HL-60/S4 treated with retinoic acid at 250 ng/mL for 4 days and 3 days (cell line): ENCODE data around the gene EMP1.

ENCODE experiments used
- in situ Hi-C: fragments of 300-500 bp; cut with MboI; formaldehyde crosslinking; loops from 2 replicates; pipeline ENCODE4 v1.7.0; 2022; ENCODE audit warnings: low sequenced_read_pairs

The EMP1 gene

GRCh38 chr12:13171921-13172859, 24.3 kb upstream of the EMP1 start:
- in situ Hi-C loops: no loop called here

GRCh38 chr12:13173012-13173932, 23.3 kb upstream of the EMP1 start:
- in situ Hi-C loops: no loop called here

- in situ Hi-C loops: no loop called here
These were observed 21.0 kb upstream of the EMP1 start for GRCh38 chr12:13175499-13175898.

- in situ Hi-C loops: no loop called here
These were observed 20.3 kb upstream of the EMP1 start for GRCh38 chr12:13176256-13176655.

GRCh38 chr12:13177373-13177772, 19.2 kb upstream of the EMP1 start:
- in situ Hi-C loops: no loop called here

GRCh38 chr12:13177906-13178305, 18.6 kb upstream of the EMP1 start:
- in situ Hi-C loops: no loop called here

- in situ Hi-C loops: no loop called here
These were observed 17.8 kb upstream of the EMP1 start for GRCh38 chr12:13178568-13179210.

GRCh38 chr12:13179211-13180074, 17.1 kb upstream of the EMP1 start:
- in situ Hi-C loops: no loop called here

GRCh38 chr12:13181375-13182070, 15.0 kb upstream of the EMP1 start:
- in situ Hi-C loops: no loop called here

- in situ Hi-C loops: no loop called here
These were observed 13.6 kb upstream of the EMP1 start for GRCh38 chr12:13182881-13183280.

GRCh38 chr12:13183620-13184019, 12.9 kb upstream of the EMP1 start:
- in situ Hi-C loops: no loop called here

- in situ Hi-C loops: no loop called here
These were observed 10.2 kb upstream of the EMP1 start for GRCh38 chr12:13186302-13186701.

GRCh38 chr12:13187399-13187798, 9.1 kb upstream of the EMP1 start:
- in situ Hi-C loops: no loop called here

GRCh38 chr12:13189264-13189663, 7.3 kb upstream of the EMP1 start:
- in situ Hi-C loops: no loop called here

GRCh38 chr12:13190275-13190674, 6.3 kb upstream of the EMP1 start:
- in situ Hi-C loops: no loop called here

- in situ Hi-C loops: no loop called here
These were observed 3.8 kb upstream of the EMP1 start for GRCh38 chr12:13192719-13193118.

GRCh38 chr12:13193505-13194231, 2.9 kb upstream of the EMP1 start:
- in situ Hi-C loops: no loop called here

GRCh38 chr12:13194401-13195110, 2.0 kb upstream of the EMP1 start:
- in situ Hi-C loops: no loop called here
